Measurements from ENCODE around the gene PIK3CA. TPM values are rescaled to one million over a fixed set of nuclear protein-coding genes. Genes with fewer than 3 reads are reported as not detected.

The PIK3CA gene
- polyA plus RNA-seq, 4 donors = 2.2 to 18.2 (median 4.6) TPM

DNA sequence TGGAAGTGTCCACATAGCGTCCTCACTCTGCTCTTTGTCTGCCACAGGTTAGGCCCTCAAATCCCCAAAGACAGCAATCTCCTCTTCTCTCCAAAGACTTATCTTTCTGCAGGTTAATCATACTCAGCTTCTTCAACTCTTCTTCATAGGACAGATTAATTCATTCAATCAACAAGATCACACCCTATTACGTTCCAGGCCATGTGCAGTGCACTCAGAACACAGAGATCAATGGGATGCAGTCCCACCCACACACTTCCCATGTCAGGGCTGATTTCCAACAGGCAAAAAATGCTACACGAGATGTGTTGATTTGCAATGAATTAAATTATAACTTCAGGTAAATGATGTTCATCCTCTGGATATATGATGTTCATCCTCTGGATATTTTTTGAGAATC lies 141.1 kb downstream of the PIK3CA start:
- no peak overlapping the region for H3K4me3 ChIP-seq (ENCODE audit: low read depth in 1 of 3, low read length in 3 of 3)
- FAIRE-seq (no peak), DNase-seq (no peak)
- no peaks in the 10 kb centered on the region for H3K9me3 ChIP-seq (ENCODE audit: control insufficient read depth in 2 of 2, insufficient read depth in 1 of 2, low read depth in 1 of 2, low read length in 1 of 2)
- no peaks in the 10 kb centered on the region for H3K36me3 ChIP-seq (ENCODE audit: control insufficient read depth in 3 of 3, insufficient read depth in 2 of 3, low read depth in 1 of 3, low read length in 3 of 3)
- H3K27me3 ChIP-seq (ENCODE audit: control insufficient read depth in 3 of 3, insufficient read depth in 3 of 3, low read length in 3 of 3) = no peaks in the 10 kb centered on the region
- 55 to 63% (median 60%) methylated on average over 3 of the region's 3 CpGs for WGBS, 3 donors
- no peaks in the 10 kb centered on the region for H3K4me1 ChIP-seq (ENCODE audit: control insufficient read depth in 3 of 3, insufficient read depth in 2 of 3, low read depth in 1 of 3, low read length in 2 of 3)
- H3K27ac ChIP-seq (ENCODE audit: low read depth in 1 of 3, low read length in 2 of 3) = no peak overlapping the region

Other genes starting within 250 kb of the PIK3CA start
- gene ZMAT3, start 76.5 kb upstream of the PIK3CA start, polyA plus RNA-seq = 1 to 10 TPM; 1.6 to 4.2 (median 2.0) TPM
- 1 to 10 TPM in 3 of 4 donors, under 1 TPM in 1; 0.27 to 3.9 (median 1.5) TPM for gene KCNMB3, start 102.8 kb downstream of the PIK3CA start, polyA plus RNA-seq
- gene ZNF639, start 174.7 kb downstream of the PIK3CA start, polyA plus RNA-seq = 10 to 100 TPM; 14.3 to 40.9 (median 17.7) TPM
- 10 to 100 TPM in 3 of 4 donors, 1 to 10 TPM in 1; 10.0 to 31.3 (median 15.4) TPM for gene MFN1, start 199.4 kb downstream of the PIK3CA start, polyA plus RNA-seq